UCSD-AML1 (cell line): ENCODE data around the gene PSMB5.

Experiments
- DNase-seq: peaks from one replicate; lab custom pipeline; 2025; ENCODE audit not compliant: unreplicated experiment; lab: John Stamatoyannopoulos, UW

Gene PSMB5

DNA sequence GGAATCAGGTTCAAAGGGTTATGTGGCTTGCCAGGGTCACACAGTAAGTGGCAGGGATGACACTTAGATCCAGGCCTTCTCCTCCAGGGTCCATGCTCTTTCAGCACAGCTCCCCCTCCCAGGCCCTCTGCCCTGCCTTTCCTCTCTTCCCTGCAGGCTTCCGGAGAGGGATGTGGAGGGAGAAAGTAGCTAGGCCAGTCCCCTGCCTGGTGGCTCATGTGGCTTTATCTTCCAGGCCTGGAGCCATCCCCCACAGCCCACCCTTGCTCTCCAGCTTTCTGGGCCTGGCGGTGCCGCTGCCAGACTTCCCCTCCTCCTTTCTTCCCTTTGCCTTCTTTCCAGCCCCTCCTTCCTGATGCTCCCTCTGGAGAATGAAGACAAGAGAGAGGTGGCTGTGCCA is 9.1 kb upstream of the PSMB5 start:
- DNase-seq = no peak

DNA sequence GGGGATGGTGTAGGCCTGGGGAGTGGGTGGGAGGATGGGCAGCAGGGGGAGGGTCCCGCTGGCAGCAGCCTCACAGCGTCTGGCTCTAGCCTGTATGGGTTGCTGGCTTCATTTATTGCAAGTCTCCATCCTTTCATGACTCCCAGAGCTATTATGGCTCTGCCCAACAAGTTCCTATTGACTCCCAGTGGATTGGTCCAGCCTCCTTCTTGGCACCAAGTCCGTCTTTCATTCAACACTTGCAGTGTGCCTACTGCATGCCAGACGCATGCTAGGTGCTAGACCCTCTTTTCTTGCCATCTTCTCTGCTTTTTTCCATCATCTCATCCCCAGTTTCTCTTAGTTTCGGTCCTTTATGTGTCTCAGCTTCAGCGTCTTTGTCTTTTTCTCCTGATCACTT is 8.4 kb upstream of the PSMB5 start:
- DNase-seq = no peak

DNA sequence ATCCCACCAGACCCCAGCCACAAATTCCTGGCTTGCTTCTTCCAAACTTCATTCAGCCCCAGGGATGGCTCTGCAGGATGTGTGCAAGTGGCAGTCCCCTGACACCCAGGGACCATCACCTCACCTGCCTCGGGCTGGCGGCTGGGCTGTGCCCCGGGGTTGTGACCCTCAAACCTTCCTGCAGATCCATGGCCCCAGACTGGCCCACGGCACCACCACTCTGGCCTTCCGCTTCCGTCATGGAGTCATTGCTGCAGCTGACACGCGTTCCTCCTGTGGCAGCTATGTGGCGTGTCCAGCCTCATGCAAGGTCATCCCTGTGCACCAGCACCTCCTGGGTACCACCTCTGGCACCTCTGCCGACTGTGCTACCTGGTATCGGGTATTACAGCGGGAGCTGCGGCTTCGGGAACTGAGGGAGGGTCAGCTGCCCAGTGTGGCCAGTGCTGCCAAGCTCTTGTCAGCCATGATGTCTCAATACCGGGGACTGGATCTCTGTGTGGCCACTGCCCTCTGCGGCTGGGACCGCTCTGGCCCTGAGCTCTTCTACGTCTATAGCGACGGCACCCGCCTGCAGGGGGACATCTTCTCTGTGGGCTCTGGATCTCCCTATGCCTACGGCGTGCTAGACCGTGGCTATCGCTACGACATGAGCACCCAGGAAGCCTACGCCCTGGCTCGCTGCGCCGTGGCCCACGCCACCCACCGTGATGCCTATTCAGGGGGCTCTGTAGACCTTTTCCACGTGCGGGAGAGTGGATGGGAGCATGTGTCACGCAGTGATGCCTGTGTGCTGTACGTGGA is 7.7 kb upstream of the PSMB5 start, which contains the start of gene PSMB11:
PSMB11 (plus strand) TSS at position 51 of the 804 bp plus-strand sequence; CDS start at position 65, 14 bp downstream.
- no peak for DNase-seq

DNA sequence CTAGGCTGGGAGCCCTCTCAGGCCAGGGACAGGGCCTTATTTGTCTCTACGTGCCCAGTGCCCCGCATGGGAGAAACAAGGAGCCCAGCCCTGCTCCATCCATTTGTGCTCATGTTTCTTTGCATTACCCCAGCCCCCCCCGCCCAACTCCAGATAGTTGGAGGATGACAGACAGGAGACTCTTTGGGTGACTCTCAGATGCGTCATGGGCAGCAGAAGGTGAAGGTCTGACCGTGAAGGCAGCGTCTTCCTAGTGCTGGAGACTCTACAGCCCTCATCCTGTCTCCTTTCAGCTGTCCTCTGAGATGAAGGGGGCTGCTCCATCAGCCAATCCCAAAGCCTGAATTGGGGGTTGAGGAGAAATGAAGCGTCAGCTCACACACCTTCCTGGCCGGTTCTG is 7.0 kb upstream of the PSMB5 start:
- no peak for DNase-seq

DNA sequence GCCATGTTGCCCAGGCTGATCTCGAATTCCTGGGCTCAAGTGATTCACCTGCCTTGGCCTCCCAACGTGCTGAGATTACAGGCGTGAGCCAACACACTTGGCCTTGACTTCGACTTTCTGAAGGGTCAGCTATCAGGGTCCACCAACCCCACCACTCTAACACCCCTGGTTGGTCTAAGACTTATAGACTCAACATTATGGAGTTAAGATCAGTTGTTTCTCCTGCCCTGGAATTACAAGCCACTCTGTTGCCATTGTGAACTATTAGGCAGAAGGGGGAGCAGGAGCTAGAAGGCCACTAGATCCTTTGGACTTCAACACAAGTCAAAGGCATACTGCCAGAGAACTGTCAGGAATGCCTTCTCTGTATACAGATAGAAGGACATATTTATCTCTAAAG is 5.4 kb upstream of the PSMB5 start:
- no peak for DNase-seq

DNA sequence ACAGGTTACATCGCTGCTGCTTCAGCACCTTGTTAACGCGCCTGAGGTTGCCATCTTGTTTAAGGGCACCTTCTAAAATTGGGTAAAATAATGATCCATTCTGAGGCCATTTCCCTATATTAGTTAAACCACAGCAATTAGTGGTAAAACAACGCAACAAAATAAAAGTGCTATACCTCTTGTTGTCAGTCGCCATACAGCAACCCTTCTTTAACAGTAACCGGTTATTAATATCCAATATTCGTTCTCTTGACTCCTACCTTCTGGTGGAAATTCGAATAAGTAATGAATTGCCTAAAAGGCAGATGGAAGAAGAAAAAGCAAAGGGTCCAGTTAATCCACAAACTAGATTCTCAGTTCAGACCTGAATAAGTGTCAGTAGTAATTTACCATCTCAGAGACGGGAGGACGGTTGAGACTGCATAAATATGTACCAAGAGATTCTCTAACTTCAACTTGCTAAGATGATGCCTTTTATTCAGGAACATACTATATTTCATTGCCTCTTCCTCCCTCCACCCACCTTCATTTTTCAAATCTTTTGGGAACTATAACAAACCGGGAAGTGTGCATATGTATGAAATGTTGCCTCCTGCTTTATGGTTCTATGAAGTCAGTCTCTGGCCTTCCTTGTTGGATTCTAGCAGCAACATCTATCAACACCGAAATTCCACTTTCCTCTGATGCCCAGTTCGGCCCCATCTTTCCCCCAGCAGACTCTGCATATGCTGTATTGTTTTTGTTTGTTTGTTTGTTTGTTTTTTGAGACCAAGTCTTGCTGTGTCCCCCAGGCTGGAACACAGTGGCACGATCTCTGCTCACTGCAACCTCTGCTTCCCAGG is 824 bp upstream of the PSMB5 start:
- no peak for DNase-seq

DNA sequence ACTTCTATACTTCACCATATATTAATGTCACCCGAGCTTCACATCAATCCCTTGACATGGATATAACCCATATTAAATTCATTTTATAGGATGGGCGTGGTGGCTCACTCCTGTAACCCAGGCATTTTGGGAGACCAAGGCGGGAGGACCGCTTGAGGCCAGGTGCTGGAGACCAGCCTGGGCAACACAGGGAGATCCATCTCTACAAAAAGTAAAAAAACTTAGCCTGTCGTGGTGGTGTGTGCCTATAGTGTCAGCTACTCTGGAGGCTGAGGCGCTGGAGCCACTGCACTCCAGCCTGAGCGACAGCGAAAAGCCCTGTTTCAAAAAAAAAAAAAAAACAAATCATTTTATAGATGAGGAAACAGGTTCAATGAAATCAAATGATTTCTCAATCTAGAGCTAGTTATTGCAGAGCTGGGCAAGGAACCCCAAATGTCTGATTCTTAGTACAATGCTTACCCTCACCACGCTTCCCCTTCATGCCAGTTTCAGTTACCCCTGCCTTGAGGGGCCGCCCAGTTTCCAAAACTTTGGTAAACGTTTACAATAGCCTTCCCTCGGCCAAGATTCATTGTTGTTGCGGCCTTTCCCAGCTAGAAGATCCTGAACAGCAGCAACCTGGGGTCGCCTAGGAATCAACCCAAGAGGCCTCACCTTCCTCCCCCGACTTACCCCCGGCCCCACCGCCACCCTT is 751 bp downstream of the PSMB5 start:
- DNase-seq = no peak

DNA sequence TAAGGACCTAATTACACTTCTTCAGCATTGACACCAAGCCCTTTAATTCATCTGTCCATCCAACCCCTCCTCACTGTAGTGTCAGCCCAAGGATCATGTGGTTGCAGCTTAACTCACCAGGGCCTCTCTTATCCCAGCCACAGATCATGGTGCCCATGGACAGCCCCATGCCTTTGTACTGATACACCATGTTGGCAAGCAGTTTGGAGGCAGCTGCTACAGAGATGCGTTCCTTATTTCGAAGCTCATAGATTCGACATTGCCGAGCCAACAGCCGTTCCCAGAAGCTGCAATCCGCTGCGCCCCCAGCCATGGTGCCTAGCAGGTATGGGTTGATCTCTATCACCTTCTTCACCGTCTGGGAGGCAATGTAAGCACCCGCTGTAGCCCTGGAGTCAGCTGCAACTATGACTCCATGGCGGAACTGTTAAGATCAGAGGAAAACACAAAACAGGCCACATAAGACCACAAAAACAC is 1.4 kb downstream of the PSMB5 start:
- no peak for DNase-seq

DNA sequence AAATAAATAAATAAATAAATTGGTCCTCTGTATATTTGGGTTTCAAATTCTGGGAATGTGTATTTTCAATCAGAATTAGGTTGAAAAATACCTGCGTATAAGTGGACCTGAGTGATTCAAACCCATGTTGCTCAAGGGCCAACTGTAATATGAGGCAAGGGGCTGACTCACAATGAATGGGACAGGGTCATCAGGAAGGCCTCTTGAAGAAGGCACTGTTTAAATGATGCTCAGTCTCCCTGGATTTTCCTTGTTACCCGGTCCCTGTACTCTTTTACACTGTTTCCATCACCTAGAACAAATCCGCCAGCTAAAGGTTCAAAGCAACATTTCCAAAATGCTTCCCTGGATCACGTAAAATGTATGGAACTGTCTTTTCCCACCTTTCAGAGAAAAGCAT is 3.8 kb downstream of the PSMB5 start:
- no peak for DNase-seq

DNA sequence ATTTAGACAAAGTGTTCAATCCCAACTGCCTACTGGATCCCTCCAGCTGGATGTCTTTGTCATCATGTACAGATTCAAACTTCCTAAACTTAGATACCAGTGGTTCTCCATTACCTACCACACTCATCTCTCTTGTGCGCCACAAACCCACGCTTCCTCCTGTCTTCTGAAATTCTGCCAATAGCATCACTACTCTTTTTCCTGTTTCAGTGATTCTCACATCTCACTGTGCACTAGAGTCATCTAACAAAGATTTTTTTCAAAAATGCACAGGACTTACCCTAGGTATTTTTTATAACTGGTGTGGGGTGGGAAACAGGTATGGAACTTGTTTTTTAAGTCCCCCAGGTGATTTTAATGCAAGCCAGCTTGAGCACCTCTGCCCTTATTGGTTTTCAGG is 5.9 kb downstream of the PSMB5 start:
- DNase-seq = no peak

DNA sequence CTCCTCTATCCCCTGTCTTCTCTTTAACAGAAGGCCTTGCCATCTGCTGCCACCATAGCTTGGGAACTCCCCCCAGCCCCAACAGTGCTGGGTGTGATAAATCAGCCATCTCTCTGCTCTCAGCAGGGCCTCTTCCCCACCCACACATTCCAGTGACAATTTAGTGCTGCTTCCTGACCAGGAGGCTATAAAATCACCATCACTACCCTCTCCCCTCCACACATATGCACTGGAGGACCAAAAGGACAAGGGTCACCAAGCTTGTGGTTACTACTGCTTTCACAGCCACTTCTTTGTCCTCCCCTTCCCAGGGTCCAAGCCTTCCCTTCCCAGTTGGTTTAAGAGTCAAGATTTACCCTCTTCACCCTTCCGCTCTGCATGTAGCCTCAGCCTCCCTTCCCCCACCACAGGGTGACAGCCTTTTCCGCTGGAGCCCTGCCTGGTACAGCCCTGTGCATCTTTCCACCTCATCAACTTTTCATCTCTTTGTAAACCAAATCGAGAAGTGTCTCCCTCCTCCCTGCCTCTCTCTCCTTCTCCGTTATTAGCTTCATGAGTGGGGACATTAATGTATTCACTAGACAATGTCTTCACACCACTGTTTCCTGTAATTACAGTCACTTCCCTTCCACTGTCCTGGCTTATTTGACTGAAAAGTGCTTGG is 9.4 kb downstream of the PSMB5 start:
- no peak for DNase-seq

DNA sequence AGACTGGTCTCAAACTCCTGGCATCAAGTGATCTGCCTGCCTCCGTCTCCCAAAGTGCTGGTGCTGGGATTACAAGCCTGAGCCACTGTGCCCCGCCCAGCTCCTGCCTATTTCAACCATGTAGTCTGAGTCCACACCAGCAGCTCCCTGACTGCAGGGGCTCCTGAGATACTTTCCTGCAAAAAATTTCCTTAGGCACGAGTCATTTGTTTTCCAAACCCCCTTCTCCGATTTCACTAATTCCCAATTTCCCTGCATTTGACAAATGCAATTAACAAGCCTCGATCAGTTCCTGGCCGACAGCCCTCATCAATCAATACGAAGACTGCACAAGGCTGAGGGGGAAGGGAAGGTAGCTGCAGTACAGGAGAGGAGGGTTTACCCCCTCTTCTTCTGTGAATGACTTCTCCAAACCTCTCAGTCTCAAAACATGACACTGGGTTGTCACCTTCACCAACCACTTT is 10.1 kb downstream of the PSMB5 start:
- DNase-seq = no peak

DNA sequence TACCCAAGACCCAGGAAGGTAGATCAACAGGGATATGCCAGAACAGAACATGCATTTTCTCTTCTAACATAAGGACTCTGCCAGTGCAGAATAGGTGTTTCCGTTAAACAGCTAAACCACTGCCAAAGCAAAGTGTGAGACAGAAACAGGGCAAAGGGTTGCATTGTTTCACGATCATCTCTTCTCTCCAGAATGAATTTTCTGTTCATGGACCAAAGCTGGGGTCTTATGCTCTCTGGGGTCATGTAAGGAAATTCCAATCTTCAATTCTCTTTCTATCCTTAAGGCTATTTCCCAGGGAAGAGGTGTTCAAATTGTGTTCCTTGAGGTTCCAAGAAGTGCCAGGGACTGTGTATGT is 10.9 kb downstream of the PSMB5 start:
- DNase-seq = no peak

DNA sequence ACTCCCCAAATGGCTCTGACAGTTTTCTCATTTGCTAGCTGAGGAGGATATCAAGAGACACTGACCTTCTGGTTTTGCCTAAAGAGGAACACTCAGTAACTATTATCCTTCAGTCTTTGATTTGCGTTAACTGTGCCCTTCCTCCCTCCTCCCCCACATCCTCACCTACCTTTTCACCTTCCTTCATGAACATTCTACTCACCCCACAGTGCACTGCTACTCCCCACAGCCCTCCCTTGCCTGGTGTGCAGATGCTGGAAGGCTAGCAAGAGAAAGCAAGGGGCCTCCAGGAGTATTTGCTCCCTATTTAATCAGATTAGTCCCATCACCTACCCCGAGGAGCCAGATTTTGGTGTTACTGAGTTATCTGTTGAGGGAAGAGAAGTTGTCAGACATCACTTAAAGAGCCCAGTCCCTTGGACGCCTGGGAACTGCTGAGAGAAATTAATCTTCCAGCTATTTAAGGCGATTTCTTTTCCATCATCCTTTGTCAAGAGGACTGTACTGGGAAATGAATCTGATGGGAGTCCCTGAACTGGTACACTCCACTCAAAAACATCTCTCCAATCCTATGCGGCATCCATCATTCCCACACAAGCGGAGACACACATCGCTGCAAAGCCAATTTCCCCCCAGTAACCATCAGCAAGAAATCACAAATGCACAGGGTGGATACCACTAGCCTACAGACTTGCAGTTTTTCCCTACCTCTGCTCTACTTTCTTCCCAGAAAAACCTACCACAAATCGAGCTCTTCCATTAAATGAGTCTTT is 11.5 kb downstream of the PSMB5 start:
- DNase-seq = no peak

DNA sequence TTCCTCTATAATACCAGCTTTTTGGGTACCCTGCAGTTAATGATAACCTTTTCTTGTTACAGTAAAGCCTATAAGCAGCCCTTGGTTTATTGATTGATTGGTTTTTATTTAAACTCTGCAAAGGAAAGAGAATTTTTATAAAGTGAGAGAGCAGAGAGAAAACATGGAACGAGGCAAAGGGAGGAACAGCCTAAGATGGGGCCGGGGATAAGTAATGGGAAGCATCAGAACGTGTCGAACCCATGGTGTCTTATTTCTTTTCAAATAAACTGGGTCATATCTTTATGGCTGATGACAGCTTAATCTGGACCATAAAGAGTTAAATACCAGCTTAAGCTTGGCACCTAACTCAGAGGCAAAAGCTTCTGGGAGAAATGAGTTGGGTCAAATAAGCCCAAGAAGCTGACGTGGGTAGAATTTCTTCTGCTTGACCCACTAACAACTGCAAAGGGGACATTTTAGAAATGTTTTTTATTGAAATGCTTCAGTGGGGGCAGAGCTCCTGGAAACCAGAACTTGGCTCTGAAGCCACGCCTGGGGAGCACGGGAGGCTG is 12.7 kb downstream of the PSMB5 start:
- DNase-seq = no peak

DNA sequence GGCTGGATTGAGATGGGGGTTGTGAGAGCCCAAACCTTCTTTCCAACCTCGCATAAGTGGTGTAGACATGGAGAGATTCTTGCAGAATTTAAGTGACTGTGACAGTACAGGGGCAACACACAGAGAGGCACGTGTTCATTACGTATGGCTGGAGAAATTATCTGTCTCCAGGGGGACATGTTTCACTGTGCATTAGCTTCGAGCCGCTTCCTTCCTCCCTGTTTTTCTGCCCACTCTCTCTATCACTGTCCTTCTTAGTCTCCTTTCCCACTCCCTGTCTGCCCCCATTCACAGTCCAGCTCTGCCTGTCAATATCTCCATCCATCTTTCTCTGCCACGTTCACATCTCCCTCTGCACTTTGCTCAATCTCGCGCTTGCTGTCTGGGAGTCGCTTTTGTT is 13.3 kb downstream of the PSMB5 start:
- DNase-seq = no peak

DNA sequence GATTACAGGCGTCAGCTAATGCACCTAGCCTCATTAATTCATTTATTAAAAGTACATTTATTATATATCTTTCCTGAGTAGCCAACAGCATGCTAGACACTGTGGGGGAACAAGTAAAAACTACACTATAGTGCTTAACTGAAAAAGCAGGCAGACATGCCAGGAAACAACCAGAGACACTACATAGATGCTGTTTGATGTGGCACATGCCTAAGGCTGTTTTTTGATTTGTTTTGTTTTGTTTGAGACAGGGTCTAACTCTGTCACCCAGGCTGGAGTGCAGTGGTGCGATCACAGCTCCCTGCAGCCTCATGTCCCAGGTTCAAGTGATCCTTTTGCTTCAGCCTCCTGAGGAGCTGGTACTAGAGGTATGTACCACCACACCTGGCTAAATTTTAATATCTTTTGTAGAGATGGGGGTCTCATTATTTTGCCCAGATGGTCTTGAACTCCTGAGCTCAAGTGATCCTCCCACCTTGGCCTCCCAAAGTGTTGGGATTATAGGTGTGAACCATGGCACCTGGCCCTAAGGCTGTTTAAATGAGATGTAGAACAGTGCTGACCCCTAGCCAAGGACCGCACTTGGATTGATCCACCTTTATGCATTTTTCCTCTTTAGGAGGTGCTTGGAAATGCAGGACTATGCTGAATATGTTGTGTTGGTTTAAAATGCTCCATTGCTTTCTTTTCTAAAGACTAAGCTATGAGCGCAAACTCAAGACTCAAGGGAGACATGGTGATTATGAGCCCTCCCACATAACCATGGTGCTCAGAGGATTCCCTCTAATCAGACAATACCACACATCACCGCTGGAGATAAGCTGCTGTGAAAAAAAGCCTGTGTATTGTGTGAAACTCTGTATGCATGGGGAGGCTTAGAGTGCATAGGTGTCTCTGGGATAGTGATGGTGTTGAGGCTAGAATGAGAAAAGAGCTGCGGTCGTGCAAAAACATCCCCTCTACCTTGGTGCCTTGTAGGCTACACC is 14.3 kb downstream of the PSMB5 start:
- DNase-seq = no peak

DNA sequence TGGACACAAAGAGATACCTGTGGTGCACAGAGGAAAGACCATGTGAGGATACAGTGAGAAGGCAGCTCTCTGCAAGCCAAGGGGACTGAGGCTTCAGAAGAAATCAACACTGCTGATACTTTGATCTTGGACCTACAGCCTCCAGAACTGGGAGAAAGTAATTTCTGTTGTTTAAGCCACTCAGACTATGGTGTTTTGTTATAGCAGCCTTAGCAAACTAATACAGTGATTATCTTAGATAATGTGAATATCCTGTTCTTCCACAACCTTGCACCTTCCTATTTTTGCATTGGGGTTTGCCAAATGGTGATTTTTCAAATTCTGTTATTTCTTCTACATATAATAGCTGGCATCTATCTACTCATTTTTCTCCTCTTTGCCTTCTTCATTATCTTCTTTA is 16.6 kb downstream of the PSMB5 start:
- DNase-seq = no peak

DNA sequence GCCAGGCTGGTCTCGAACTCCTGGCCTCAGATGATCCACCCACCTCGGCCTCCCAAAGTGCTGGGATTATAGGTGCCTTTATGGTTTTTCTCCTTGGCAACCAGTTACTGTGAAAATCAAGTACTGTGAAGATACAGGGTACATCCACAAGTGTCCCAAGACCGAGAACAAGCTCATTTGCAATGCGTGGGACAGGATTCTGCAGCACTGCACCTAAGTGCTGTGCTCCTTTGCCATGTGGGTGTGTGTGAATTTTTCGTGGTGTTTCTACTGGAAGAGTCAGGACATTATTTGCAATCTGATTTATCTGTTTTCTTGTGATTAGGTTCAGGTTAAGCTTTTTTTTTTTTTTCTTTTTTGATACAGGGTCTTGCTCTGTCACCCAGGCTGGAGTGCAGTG is 17.6 kb downstream of the PSMB5 start:
- no peak for DNase-seq
